Kidney (tissue), 14 donors: Measurements from ENCODE around the gene ARGLU1. TPM values are rescaled to one million over a fixed set of nuclear protein-coding genes. Genes with fewer than 3 reads are reported as not detected.

Experiments used
- DNase-seq, 5 donors: peaks; one replicate each; pipeline ENCODE4 v3.0.0-alpha.2; 2013 to 2020
- FAIRE-seq: peaks from 2 replicates; lab custom pipeline; 2012; peaks lifted over from hg19 to GRCh38; lab: Jason Lieb, UNC
- H3K27ac ChIP-seq, 2 donors: one replicate each; pipeline ENCODE4 v1.7.0; 2013; ENCODE audit warnings: low read depth in 2 of 2, low read length in 2 of 2, inconsistent platforms in 1 of 2
- H3K27me3 ChIP-seq: one replicate; pipeline ENCODE4 v1.7.1; 2013; ENCODE audit warnings: low read length, inconsistent platforms; ENCODE audit not compliant: control insufficient read depth, insufficient read depth
- H3K36me3 ChIP-seq, 3 donors: one replicate each; pipeline versions ENCODE4 v1.7.0 to v1.7.1; 2013; ENCODE audit warnings: low read length in 3 of 3, control low read depth in 1 of 3, inconsistent platforms in 1 of 3; ENCODE audit not compliant: insufficient read depth in 3 of 3, control insufficient read depth in 2 of 3
- H3K4me1 ChIP-seq, 3 donors: one replicate each; pipeline versions ENCODE4 v1.7.0 to v1.7.1; 2013; ENCODE audit warnings: low read length in 3 of 3, inconsistent platforms in 1 of 3, low read depth in 1 of 3; ENCODE audit not compliant: control insufficient read depth in 2 of 3, insufficient read depth in 2 of 3
- H3K4me3 ChIP-seq, 3 donors: one replicate each; pipeline versions ENCODE4 v1.7.0 to v1.8.1; 2013; ENCODE audit warnings: low read length in 3 of 3, control low read depth in 1 of 3, inconsistent platforms in 1 of 3
- H3K9ac ChIP-seq, 3 donors: one replicate each; pipeline versions ENCODE4 v1.7.0 to v1.7.1; 2013; ENCODE audit warnings: low read length in 3 of 3, control low read depth in 1 of 3, inconsistent platforms in 1 of 3
- H3K9me3 ChIP-seq, 3 donors: one replicate each; pipeline versions ENCODE4 v1.7.0 to v1.7.1; 2013; ENCODE audit warnings: low read length in 3 of 3, control low read depth in 1 of 3, inconsistent platforms in 1 of 3; ENCODE audit not compliant: control insufficient read depth in 2 of 3, insufficient read depth in 1 of 3
- CTCF ChIP-seq: IDR thresholded peaks from 3 replicates; pipeline ENCODE4 v1.5.1; 2012; ENCODE audit warnings: mild to moderate bottlenecking, moderate library complexity, borderline replicate concordance; ENCODE audit not compliant: insufficient read depth; ENCODE audit errors: extremely low read depth
- intact Hi-C: fragments of 100-400 bp; cut with DNase I; formaldehyde crosslinking; loops from one replicate; pipeline ENCODE4 v1.11.1; 2022
- polyA plus RNA-seq: library from polyadenylated mRNA; stranded (reverse); fragments of 350-450 nt; fragmentation: Illumina TruSeq; extraction: RNeasy Lipid Tissue Mini Kit (QIAGEN cat#74804); gene quantifications from one replicate; pipeline ENCODE4 v1.2.3, GENCODE V29; 2014; ENCODE audit warnings: low read depth, low replicate concordance; ENCODE audit not compliant: insufficient read depth
- total RNA-seq: library from RNA; stranded (reverse); fragmentation: NEBNext Ultra II Directional; extraction: Animal tissue kit (Norgen Biotek cat#: 25700); gene quantifications from one replicate; pipeline ENCODE4 v1.2.1, GENCODE V29; 2021
- donor health status: control.
- donor health status: control.
- donor health status: control.
- donor health status: control.
- donor health status: control.
- donor health status: DM: yes; HTN: yes; CAD: no.
- donor health status: Normal renal cell carcinoma (clear cell type).

ARGLU1 gene
- total and polyA plus RNA-seq, 2 donors from 2014 or later = 39.0 to 86.7 TPM

GRCh38 chr13:106540613-106541012 is 27.3 kb downstream of the ARGLU1 start:
- no peak overlapping the region for H3K27ac ChIP-seq
- no peak for TF ChIP-seq CTCF
- peaks cover 3 to 9% (median 5%) of the 10 kb centered on the region in 3 donors for H3K36me3 ChIP-seq
- H3K9ac ChIP-seq = no peak overlapping the region
- H3K27me3 ChIP-seq = no peaks in the 10 kb centered on the region
- no peak overlapping the region for H3K4me3 ChIP-seq
- no peak for FAIRE-seq
- intact Hi-C loops = no loop called here
- no peaks in the 10 kb centered on the region for H3K4me1 ChIP-seq
- DNase-seq = no peak
- H3K9me3 ChIP-seq = no peaks in the 10 kb centered on the region

GRCh38 chr13:106537521-106537920 is 30.4 kb downstream of the ARGLU1 start:
- no peaks in the 10 kb centered on the region for H3K9me3 ChIP-seq

GRCh38 chr13:106536244-106537034 is 31.5 kb downstream of the ARGLU1 start:
- DNase-seq (peak; percentile 95 to 97 (median 96)), FAIRE-seq (no peak)
- intact Hi-C loops = no loop called here
- Histone ChIP-seq H3K9me3 (no peaks in the 10 kb centered on the region), H3K4me3 (peak overlapping the region; percentile 54 to 71 (median 68)), H3K27ac (peak overlapping the region; percentile 67 to 68), H3K27me3 (no peaks in the 10 kb centered on the region), H3K36me3 (peaks cover 0 to 6% (median 5%) of the 10 kb centered on the region in 3 donors), H3K9ac (peak overlapping the region in 1 of 3 donors; percentile 62), H3K4me1 (no peaks in the 10 kb centered on the region)
- peak; percentile 99 for TF ChIP-seq CTCF

More at GRCh38 chr13:106537521-106537920, 30.4 kb downstream of the ARGLU1 start:
- TF ChIP-seq CTCF = no peak
- H3K4me3 ChIP-seq = no peak overlapping the region
- H3K9ac ChIP-seq = no peak overlapping the region
- peaks cover 3 to 6% (median 5%) of the 10 kb centered on the region in 3 donors for H3K36me3 ChIP-seq
- H3K4me1 ChIP-seq = no peaks in the 10 kb centered on the region
- no peaks in the 10 kb centered on the region for H3K27me3 ChIP-seq
- FAIRE-seq (no peak), DNase-seq (no peak)
- intact Hi-C loops = no loop called here
- no peak overlapping the region for H3K27ac ChIP-seq
